Cardiac muscle cell (in vitro differentiated cells and primary cell): ENCODE results near the gene HOXB7. TPM values are rescaled to one million over a fixed set of nuclear protein-coding genes. Genes with fewer than 3 reads are reported as not detected.

Source experiments
- DNase-seq, 2 donors: peaks; one replicate each; pipeline versions ENCODE4 v3.0.0 to v3.0.0-alpha.2; 2010 to 2017; ENCODE audit warnings: low read depth in 1 of 2, low spot score in 1 of 2
- H3K27ac ChIP-seq: fragments of 200-600 bp; sonication (generic); 2 replicates; pipeline ENCODE4 v1.5.1; 2016
- H3K27me3 ChIP-seq: fragments of 200-600 bp; sonication (generic); 2 replicates; pipeline ENCODE4 v1.6.0; 2016; ENCODE audit warnings: control low read depth
- H3K36me3 ChIP-seq: fragments of 200-600 bp; sonication (generic); 2 replicates; pipeline ENCODE4 v1.5.1; 2016; ENCODE audit warnings: control low read depth
- H3K4me1 ChIP-seq: fragments of 200-600 bp; sonication (generic); 2 replicates; pipeline ENCODE4 v1.8.1; 2017; ENCODE audit warnings: low read depth, mild to moderate bottlenecking, mixed run types
- H3K4me3 ChIP-seq: fragments of 200-600 bp; sonication (generic); 2 replicates; pipeline ENCODE4 v1.5.1; 2016; ENCODE audit warnings: mild to moderate bottlenecking
- H3K9me3 ChIP-seq: fragments of 200-600 bp; sonication (generic); 2 replicates; pipeline ENCODE4 v1.5.1; 2017; ENCODE audit warnings: low read depth, mild to moderate bottlenecking, control low read depth
- CTCF ChIP-seq: IDR thresholded peaks from 2 replicates; pipeline ENCODE4 v1.5.1; 2012; ENCODE audit warnings: low read depth, mild to moderate bottlenecking, low read length
- polyA plus RNA-seq: library from polyadenylated mRNA; unstranded; fragments of >200 nt; fragmentation: Nextera tagmentation; extraction: Ambion mirVana; gene quantifications from 2 replicates; pipeline ENCODE4 v1.2.1, GENCODE V29; 2016
- total RNA-seq: library from RNA; depleted of rRNA; stranded (reverse); fragments of >200 nt; gene quantifications from 2 replicates; pipeline ENCODE4 v1.2.3, GENCODE V29; 2016

The HOXB7 gene
- total and polyA plus RNA-seq, 2 experiments from 2014 or later, result not detected

GRCh38 chr17:48567646-48568354, 43.0 kb downstream of the HOXB7 start:
- Histone ChIP-seq H3K4me1 (peaks cover 47% of the 10 kb centered on the region), H3K27ac (no peak overlapping the region), H3K9me3 (no peaks in the 10 kb centered on the region), H3K27me3 (peaks cover 100% of the 10 kb centered on the region), H3K36me3 (no peaks in the 10 kb centered on the region), H3K4me3 (no peak overlapping the region)
- DNase-seq, result no peak
- TF ChIP-seq CTCF, result no peak

GRCh38 chr17:48567209-48567608, 43.6 kb downstream of the HOXB7 start:
- DNase-seq, result no peak
- H3K36me3 ChIP-seq, result no peaks in the 10 kb centered on the region
- H3K9me3 ChIP-seq, result no peaks in the 10 kb centered on the region
- peaks cover 46% of the 10 kb centered on the region for H3K4me1 ChIP-seq
- H3K27me3 ChIP-seq, result peaks cover 100% of the 10 kb centered on the region
- no peak for TF ChIP-seq CTCF
- no peak overlapping the region for H3K4me3 ChIP-seq
- H3K27ac ChIP-seq, result no peak overlapping the region

- Histone ChIP-seq H3K4me1 (peaks cover 46% of the 10 kb centered on the region), H3K9me3 (no peaks in the 10 kb centered on the region), H3K27me3 (peaks cover 100% of the 10 kb centered on the region), H3K27ac (no peak overlapping the region), H3K4me3 (no peak overlapping the region), H3K36me3 (no peaks in the 10 kb centered on the region)
- DNase-seq, result no peak
- no peak for TF ChIP-seq CTCF
Observed at GRCh38 chr17:48566717-48567116, 44.1 kb downstream of the HOXB7 start.

GRCh38 chr17:48565925-48566710, 44.7 kb downstream of the HOXB7 start:
- TF ChIP-seq CTCF, result no peak
- peaks cover 100% of the 10 kb centered on the region for H3K27me3 ChIP-seq
- H3K36me3 ChIP-seq, result no peaks in the 10 kb centered on the region
- H3K4me1 ChIP-seq, result peaks cover 42% of the 10 kb centered on the region
- no peak overlapping the region for H3K27ac ChIP-seq
- H3K9me3 ChIP-seq, result no peaks in the 10 kb centered on the region
- no peak overlapping the region for H3K4me3 ChIP-seq
- no peak for DNase-seq

GRCh38 chr17:48565022-48565554, 45.7 kb downstream of the HOXB7 start:
- H3K4me3 ChIP-seq, result no peak overlapping the region
- no peak overlapping the region for H3K27ac ChIP-seq
- no peaks in the 10 kb centered on the region for H3K9me3 ChIP-seq
- TF ChIP-seq CTCF, result no peak
- H3K4me1 ChIP-seq, result peaks cover 31% of the 10 kb centered on the region
- DNase-seq, result no peak
- H3K36me3 ChIP-seq, result no peaks in the 10 kb centered on the region
- H3K27me3 ChIP-seq, result peaks cover 100% of the 10 kb centered on the region
